ENCODE data around the gene SLC49A3.

Gene SLC49A3

DNA sequence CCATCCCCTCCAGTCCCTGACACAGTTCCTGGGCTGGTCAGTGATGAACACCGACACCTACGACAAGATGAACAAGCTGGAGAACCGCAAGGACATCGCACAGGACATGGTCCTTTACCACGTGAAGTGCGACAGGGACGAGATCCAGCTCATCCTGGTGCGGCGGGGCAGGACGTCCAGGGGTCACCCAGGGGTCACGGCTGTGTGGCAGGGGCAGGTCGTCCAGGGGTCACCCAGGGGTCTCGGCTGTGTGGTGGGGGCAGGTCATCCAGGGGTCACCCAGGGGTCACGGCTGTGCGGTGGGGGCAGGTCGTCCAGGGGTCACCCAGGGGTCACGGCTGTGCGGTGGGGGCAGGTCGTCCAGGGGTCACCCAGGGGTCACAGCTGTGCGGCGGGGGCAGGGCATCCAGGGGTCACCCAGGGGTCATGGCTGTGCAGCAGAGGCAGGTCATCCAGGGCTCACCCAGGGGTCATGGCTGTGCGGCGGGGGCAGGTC is 31.6 kb downstream of the SLC49A3 start:
- TF ChIP-seq, protein P1, sequence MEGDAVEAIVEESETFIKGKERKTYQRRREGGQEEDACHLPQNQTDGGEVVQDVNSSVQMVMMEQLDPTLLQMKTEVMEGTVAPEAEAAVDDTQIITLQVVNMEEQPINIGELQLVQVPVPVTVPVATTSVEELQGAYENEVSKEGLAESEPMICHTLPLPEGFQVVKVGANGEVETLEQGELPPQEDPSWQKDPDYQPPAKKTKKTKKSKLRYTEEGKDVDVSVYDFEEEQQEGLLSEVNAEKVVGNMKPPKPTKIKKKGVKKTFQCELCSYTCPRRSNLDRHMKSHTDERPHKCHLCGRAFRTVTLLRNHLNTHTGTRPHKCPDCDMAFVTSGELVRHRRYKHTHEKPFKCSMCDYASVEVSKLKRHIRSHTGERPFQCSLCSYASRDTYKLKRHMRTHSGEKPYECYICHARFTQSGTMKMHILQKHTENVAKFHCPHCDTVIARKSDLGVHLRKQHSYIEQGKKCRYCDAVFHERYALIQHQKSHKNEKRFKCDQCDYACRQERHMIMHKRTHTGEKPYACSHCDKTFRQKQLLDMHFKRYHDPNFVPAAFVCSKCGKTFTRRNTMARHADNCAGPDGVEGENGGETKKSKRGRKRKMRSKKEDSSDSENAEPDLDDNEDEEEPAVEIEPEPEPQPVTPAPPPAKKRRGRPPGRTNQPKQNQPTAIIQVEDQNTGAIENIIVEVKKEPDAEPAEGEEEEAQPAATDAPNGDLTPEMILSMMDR (conservative IDR thresholded peaks at IDR 0.05; ENCODE audit: low read depth, low read length), result no peak
- DNase-seq (ENCODE audit: low read depth), result no peak
- H3K4me3 ChIP-seq (ENCODE audit: low read depth, low read length), result no peak overlapping the region

DNA sequence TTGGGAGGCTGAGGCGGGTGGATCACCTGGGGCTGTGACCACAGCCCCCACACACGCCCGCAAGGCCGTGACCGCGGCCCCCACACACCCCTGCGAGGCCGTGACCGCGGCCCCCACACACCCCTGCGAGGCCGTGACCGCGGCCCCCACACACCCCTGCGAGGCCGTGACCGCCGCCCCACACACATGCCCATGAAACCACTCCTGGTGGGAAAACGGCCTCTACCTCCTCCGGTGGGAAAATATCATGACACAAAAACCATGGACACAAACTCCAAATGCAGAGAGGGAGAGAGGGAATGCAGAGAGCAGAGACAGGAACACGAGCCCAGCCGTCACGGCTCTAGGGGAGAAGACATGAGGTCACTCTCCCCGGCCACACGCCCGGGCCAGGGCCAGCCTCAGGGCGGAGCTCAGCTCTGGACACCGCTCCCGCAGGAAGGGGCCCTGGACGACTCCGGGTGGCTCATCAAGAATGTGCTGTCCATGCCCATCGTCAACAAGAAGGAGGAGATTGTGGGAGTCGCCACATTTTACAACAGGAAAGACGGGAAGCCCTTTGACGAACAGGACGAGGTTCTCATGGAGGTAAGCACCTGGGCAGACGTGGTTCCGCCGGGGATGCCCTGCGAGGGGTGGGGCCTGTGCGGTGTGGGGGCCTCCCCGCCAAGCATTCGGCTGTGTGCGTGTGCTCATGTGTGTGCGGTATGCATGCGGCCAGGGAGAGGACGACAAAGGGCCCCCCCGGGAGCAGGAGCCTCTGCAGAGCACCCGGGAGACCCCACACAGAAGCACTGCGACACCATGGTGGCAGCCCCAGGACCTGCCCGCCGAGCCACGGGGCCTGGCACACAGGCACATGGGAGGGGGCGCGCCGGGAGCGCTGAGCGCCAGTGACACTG is 32.3 kb downstream of the SLC49A3 start:
- TF ChIP-seq, protein P1 (conservative IDR thresholded peaks at IDR 0.05; ENCODE audit: low read depth, low read length), result no peak
- H3K4me3 ChIP-seq (ENCODE audit: low read depth, low read length), result no peak overlapping the region
- DNase-seq (ENCODE audit: low read depth), result no peak

DNA sequence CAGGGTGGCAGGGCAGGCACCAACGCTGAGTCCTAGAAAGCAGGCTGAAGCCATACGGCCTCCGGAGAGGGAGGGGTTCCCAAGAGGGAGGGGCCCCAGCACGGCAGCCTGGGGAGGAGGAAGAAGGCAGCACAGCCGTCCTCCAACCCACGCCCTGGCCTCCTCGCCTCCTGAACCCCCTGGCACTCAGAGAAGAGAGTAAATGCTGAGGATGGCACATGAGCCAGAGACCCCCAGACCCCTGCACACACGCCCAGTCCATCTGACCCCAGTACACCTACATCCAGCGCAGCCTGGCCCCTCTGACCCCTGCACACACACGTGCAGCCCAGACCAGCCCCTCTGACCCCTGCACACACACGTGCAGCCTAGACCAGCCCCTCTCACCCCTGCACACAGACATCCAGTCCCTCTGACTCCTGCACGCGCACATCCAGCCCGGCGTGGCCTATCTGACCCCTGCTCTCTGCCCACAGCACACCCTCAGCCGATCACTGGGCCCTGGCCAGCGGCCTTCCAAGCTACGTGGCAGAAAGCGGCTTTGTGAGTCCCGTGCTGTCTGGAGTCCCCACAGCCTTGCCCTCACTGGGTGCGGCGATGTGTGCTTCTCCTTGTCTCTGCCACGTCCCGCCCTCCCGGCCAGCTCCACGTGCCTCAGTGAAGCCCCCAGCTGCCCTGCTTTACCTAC is 33.3 kb downstream of the SLC49A3 start:
- DNase-seq (ENCODE audit: low read depth), result no peak
- no peak overlapping the region for H3K4me3 ChIP-seq (ENCODE audit: low read depth, low read length)
- TF ChIP-seq, protein P1 (conservative IDR thresholded peaks at IDR 0.05; ENCODE audit: low read depth, low read length), result no peak

DNA sequence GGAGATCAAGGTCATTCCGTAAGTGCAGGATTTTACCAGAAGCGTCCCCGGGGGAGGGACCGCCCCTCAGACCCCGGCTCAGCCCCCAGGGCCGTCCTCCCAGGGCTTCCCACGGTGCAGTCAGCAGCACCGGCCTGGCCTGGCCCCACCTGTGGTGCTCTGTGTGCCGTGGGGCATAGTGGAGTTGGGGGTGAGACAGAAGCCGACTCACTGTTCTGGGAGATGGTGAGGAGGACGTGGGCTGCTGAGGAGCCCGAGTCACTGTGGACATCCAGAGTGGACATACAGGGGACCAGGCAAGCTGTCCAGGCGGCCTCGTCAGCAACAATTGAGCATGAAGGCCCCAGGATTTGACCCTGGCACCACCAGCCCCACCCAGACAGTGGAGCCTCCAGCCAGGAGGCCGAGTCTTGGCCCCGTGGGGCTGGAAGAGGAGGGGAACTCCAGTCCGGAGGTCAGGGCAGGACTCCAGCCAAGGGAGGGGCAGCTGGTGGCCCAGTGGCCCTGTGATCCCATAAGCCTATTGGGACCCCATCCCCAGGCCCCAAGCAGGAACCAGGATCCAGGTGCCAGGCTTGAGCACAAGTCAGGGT is 34.0 kb downstream of the SLC49A3 start:
- TF ChIP-seq, protein P1 (conservative IDR thresholded peaks at IDR 0.05; ENCODE audit: low read depth, low read length), result no peak
- no peak overlapping the region for H3K4me3 ChIP-seq (ENCODE audit: low read depth, low read length)
- DNase-seq (ENCODE audit: low read depth), result no peak

DNA sequence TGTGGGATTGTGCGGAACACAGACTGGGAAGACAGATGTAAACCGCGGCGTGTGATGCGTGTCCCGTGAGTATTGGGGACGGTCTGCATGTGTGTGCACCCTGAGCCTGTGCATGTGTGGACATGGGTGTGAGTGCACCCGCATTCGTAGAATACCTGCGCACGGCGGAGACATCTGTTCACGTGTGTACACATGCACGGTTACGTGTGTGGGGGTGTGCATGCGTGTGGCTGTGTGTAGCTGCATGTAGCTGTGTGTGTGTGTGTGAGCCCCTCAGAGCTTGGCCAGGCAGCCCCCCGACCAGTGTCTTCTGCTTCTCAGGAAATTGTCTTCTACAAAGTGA is 34.5 kb downstream of the SLC49A3 start:
- DNase-seq (ENCODE audit: low read depth), result no peak
- H3K4me3 ChIP-seq (ENCODE audit: low read depth, low read length), result no peak overlapping the region
- TF ChIP-seq, protein P1 (conservative IDR thresholded peaks at IDR 0.05; ENCODE audit: low read depth, low read length), result no peak

DNA sequence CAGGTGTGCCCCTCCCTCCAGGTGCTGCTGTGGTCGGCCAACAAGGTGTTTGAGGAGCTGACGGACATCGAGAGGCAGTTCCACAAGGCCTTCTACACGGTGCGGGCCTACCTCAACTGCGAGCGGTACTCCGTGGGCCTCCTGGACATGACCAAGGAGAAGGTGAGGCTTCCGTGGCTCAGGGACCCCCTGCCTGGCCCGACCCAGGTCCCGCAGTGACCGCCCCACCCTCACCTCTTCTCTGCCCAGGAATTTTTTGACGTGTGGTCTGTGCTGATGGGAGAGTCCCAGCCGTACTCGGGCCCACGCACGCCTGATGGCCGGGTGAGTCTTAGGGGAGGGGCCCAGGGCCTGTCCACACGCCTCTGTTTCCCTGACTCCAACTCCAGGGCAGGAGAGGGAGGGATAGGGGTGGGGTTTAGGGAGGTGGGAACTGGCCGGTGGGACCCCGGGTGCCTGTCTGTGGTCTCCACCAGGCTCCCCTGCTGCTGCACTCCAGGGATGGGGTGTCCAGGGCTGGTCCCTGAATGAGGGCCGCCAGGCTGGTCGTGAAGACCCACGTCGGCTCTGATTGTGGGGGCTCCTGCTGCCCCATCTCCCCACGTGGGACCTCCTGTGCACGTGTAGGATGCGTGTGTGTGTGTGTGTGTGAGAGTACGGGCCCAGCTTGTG is 35.0 kb downstream of the SLC49A3 start:
- no peak for DNase-seq (ENCODE audit: low read depth)
- H3K4me3 ChIP-seq (ENCODE audit: low read depth, low read length), result no peak overlapping the region
- TF ChIP-seq, protein P1 (conservative IDR thresholded peaks at IDR 0.05; ENCODE audit: low read depth, low read length), result no peak

All from choroid plexus epithelial cell (primary cell).